ENCODE measurements around the gene PTPRCAP. TPM values are rescaled to one million over a fixed set of nuclear protein-coding genes. Genes with fewer than 3 reads are reported as not detected.
A peak's percentile ranks its signal among the peaks of the same experiment; 100 is the strongest.

PTPRCAP gene
- polyA plus RNA-seq, 3 donors from 2014 or later = 1,315 to 1,354 (median 1,351) TPM

DNA sequence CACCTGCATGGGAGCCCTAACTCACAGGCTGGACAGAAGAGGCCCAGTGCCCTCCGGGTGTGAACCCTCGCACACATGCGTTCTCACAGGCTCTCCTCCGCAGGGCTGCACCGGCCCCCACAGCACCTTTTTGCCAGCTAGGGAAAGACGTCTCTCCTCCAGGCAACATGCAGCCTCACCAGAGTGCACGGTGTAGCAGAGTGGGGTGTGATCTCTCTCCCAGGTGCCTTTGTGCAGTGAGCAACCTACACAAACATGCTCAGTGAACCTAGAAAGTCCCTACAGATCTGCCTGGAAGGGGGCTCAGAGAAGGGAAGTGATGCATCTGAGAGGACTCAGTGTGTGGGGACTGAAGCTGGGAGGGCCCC lies 25.7 kb downstream of the PTPRCAP start:
- peak overlapping the region in 3 of 6 donors; percentile 29 to 67 (median 46) for H3K27ac Mint-ChIP-seq
- peaks cover 87 to 88% of the 10 kb centered on the region in 2 donors for H3K4me1 Mint-ChIP-seq
- peaks cover 2 to 15% (median 3%) of the 10 kb centered on the region in 3 donors for H3K27me3 Mint-ChIP-seq (ENCODE audit: low read depth in 3 of 3)
- peak overlapping the region in 3 of 5 donors; percentile 10 to 55 (median 50) for H3K4me3 Mint-ChIP-seq
- H3K9me3 Mint-ChIP-seq = no peaks in the 10 kb centered on the region
- peaks cover 0 to 6% (median 5%) of the 10 kb centered on the region in 3 donors for H3K36me3 Mint-ChIP-seq
- no peak for DNase-seq

DNA sequence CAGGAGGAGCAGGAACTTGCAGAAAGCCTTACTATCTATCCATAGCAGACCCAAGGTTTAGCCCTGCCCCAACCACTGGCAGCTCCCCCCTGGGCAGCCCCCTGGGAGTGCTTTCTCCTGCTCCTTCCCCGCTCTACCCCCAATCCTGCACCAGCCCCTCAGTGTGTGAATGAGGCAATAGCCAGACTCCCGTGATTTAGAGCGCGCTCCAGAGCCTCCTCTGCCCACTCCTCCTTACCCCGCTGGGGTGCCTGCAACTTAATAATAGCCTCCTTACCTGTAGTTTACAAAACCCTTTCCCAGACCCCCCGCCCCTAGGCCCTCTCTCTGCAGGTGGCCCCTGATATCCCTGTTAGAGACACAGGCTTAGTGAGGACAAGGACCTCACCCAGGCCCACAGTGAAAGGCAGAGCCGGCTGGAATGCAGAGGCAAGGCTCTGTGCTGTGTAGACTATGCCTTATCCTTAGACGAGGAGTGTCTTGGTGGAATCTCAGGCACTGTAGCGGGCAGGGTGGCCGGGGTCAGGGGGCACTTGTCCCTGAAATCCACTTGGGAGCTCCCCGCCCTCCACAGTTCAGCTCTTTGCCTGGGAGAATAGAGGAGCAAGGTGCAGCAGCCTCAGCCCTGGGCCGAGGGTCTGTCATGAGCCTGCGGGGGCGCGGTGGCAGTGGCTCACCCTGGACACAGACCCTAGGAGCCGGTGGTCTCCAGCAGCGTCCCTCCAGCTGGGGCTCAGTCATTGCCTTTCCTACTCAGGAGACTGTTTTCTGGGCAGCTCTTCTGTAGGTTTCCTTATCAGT lies 26.3 kb downstream of the PTPRCAP start:
- Mint-ChIP-seq H3K4me1 (peaks cover 87 to 88% of the 10 kb centered on the region in 2 donors), H3K27me3 (ENCODE audit: low read depth in 3 of 3) (peaks cover 2 to 15% (median 3%) of the 10 kb centered on the region in 3 donors), H3K27ac (peak overlapping the region; percentile 77 to 97 (median 88)), H3K9me3 (no peaks in the 10 kb centered on the region), H3K36me3 (peaks cover 0 to 8% (median 5%) of the 10 kb centered on the region in 3 donors), H3K4me3 (peak overlapping the region in 4 of 5 donors; percentile 2 to 89 (median 29))
- no peak for DNase-seq

DNA sequence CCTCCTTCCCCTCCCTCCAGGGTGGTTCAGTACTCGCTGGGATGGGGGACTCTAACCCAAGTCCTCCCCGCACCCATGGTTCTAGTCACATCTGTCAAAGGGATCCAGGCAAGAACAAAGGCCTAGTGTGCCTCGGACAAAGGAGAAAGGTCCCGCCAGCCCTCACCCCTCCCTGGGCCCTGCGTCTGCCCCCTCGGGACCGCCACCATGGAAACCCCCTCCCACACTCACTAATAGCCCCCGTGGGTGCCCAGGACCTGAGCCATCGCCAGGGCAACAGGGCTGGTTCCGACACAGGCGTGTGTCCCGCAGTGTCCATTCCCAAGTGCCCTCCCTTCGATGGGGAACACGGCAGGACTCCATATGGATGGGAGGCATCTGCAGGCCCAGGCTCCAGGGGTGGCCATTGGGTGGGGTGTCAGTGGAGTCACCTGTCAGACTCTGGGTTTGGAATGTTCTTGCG lies 27.1 kb downstream of the PTPRCAP start:
- Mint-ChIP-seq H3K36me3 (peaks cover 0 to 11% (median 5%) of the 10 kb centered on the region in 3 donors), H3K9me3 (no peaks in the 10 kb centered on the region), H3K4me1 (peaks cover 88 to 90% of the 10 kb centered on the region in 2 donors), H3K4me3 (peak overlapping the region; percentile 86 to 95 (median 89)), H3K27ac (peak overlapping the region; percentile 79 to 98 (median 95)), H3K27me3 (ENCODE audit: low read depth in 3 of 3) (peaks cover 2 to 15% (median 3%) of the 10 kb centered on the region in 3 donors)
- no peak for DNase-seq

DNA sequence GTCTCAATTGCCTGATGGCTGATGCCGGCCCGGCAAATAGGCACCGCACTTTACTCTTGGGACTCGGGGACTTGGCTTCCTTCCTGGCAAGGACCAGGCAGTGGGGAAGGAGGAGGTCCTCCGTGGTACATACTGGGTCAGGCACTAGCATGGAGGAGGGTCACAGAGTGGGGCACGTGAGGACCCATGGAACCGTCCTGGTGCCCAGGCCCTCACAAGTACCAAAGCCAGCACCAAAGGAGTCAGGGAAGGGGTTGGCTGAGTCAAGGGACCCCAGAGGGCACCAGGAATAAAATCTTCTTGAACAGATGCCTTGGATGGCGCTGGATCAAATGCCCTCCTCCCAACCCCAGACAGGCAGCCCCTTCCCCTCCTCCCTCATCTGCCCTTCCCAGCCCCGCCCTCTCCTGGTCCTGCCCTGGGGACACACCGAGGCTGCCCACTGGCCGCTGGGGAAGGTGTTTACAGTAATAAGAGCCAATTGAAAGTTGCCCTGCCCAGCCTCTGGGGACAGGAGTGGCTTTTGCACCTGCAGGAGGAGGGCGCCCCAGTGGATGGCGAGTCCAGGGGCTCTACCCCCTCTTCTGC lies 27.6 kb downstream of the PTPRCAP start:
- DNase-seq = no peak
- peaks cover 85 to 92% of the 10 kb centered on the region in 2 donors for H3K4me1 Mint-ChIP-seq
- peaks cover 0 to 11% (median 5%) of the 10 kb centered on the region in 3 donors for H3K36me3 Mint-ChIP-seq
- H3K27me3 Mint-ChIP-seq (ENCODE audit: low read depth in 3 of 3) = peaks cover 2 to 13% (median 2%) of the 10 kb centered on the region in 3 donors
- peak overlapping the region; percentile 90 to 98 (median 95) for H3K27ac Mint-ChIP-seq
- H3K9me3 Mint-ChIP-seq = no peaks in the 10 kb centered on the region
- peak overlapping the region; percentile 86 to 95 (median 89) for H3K4me3 Mint-ChIP-seq

DNA sequence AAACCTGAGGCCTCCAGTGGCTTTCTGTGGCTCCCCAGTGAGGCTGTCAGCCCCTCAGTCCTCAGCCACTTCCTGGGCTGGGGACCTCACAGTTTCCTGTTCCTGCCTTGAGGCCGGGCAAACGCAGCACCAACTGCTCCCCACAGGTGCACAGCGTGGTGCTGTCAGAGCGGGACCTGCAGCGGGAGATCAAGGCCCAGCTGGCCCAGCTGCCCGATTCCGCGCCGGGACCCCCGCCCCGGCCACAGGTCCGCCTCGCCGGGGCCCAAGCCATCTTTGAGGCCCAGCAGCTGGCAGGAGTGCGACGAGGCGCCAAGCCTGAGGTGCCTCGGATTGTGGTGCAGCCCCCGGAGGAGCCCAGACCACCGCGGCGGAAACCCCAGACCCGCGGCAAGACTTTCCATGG lies 28.2 kb downstream of the PTPRCAP start:
- peak overlapping the region; percentile 90 to 98 (median 96) for H3K27ac Mint-ChIP-seq
- no peaks in the 10 kb centered on the region for H3K9me3 Mint-ChIP-seq
- H3K27me3 Mint-ChIP-seq (ENCODE audit: low read depth in 3 of 3) = peaks cover 2 to 16% (median 5%) of the 10 kb centered on the region in 3 donors
- H3K36me3 Mint-ChIP-seq = peaks cover 4 to 17% (median 5%) of the 10 kb centered on the region in 3 donors
- peaks cover 87 to 94% of the 10 kb centered on the region in 2 donors for H3K4me1 Mint-ChIP-seq
- peak overlapping the region; percentile 89 to 99 (median 96) for H3K4me3 Mint-ChIP-seq
- peak; percentile 84 to 86 (median 86) for DNase-seq

DNA sequence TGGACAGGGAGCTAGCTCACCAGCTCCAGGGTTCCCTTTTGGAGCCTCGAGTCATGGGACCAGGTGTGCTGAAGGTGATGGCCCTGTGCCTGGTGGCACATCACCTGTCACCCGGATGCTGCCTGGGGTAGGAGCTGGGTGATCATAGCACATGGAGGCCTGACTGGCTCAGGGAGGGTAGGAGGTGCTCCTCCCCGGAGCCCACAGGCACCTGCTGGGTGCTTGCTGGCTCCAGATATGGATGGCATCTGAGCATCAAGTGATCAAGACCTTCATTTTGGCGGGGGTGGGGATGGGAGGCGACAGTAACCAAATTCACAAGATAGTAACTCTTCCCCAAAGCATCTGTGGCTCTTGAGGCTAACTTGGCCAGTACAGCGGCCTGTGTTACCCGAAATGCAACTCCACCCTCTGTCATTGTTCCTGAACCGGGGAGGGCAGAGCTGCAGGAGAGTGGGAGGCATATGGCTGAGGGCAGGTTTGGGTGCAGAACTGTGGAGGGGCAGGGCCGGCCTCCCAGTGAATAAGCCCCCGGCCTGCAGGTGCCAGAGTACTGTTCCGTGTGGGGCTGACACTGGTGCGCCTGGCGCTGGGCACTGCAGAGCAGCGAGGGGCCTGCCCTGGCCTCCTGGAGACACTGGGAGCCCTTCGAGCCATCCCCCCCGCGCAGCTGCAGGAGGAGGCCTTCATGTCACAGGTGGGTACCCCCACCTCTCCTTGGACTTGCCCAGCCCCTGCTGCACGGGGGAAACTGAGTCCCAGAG lies 28.9 kb downstream of the PTPRCAP start:
- Mint-ChIP-seq H3K9me3 (no peaks in the 10 kb centered on the region), H3K4me3 (peak overlapping the region; percentile 85 to 99 (median 96)), H3K27me3 (ENCODE audit: low read depth in 3 of 3) (peaks cover 2 to 17% (median 6%) of the 10 kb centered on the region in 3 donors), H3K4me1 (peaks cover 83 to 91% of the 10 kb centered on the region in 2 donors), H3K36me3 (peaks cover 4 to 17% (median 5%) of the 10 kb centered on the region in 3 donors), H3K27ac (peak overlapping the region; percentile 90 to 98 (median 96))
- DNase-seq = peak in 1 of 3 donors; percentile 33

DNA sequence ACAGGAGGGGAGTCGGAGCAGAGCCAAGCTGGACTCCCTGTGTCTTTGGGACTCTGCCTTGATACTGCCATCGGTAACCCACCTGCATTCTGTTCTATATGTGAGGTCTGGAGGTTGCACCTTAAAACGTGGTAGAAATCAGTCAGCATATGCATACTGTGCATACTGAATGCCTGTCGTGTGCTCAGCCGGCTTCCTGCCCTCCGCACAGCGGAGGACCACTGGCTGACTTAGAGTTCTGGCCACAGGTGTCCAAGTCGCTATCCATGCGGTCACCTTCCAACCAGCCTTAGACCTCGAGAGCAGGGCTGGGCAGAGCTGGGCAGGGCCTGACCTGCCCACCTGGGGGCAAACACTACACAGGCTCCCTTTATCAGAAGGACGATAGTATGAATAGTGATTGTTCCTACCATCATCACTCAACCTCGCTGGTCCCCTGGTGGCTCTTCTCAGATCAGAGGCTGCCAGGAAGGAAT lies 29.8 kb downstream of the PTPRCAP start:
- H3K4me1 Mint-ChIP-seq = peaks cover 78 to 89% of the 10 kb centered on the region in 2 donors
- no peaks in the 10 kb centered on the region for H3K9me3 Mint-ChIP-seq
- peaks cover 4 to 17% (median 5%) of the 10 kb centered on the region in 3 donors for H3K36me3 Mint-ChIP-seq
- no peak for DNase-seq
- peaks cover 2 to 12% (median 9%) of the 10 kb centered on the region in 3 donors for H3K27me3 Mint-ChIP-seq (ENCODE audit: low read depth in 3 of 3)
- peak overlapping the region; percentile 85 to 99 (median 96) for H3K4me3 Mint-ChIP-seq
- H3K27ac Mint-ChIP-seq = peak overlapping the region; percentile 90 to 98 (median 96)

DNA sequence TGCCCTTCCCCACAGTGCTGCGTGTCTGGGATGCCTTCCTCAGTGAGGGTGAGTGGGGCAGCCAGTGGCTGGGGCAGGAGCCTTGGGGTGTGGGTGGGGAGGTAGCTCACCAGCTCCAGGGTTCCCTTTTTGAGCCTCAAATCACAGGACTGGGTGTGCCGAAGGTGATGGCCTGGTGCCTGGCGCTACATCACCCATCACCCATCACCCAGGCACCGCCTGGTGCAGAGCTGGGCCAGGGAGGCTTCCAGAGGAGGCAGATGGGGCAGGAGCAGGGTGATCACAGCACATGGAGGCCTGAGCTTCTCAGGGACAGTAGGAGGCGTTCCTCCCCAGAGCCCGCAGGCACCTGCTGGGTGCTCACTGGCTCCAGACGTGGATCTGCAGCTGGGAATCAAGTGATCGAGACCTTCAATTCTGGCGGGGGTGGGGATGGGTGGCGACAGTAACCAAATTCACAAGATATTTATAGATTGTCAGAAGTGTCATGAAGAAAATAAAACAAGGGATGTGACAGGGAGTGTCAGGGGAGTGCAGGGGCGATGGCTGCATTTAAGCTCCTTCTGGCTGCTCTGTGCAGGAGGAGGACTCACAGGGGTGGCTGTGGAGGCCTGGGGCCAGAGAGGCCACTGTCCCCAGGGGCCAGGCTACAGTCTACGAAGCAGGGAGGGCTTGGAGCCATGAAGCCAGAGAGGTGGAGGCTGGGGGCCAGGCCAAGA lies 30.4 kb downstream of the PTPRCAP start:
- Mint-ChIP-seq H3K9me3 (no peaks in the 10 kb centered on the region), H3K4me3 (peak overlapping the region; percentile 85 to 99 (median 96)), H3K4me1 (peaks cover 72 to 87% of the 10 kb centered on the region in 2 donors), H3K27me3 (ENCODE audit: low read depth in 3 of 3) (peaks cover 2 to 12% (median 9%) of the 10 kb centered on the region in 3 donors), H3K36me3 (peaks cover 4 to 17% (median 5%) of the 10 kb centered on the region in 3 donors), H3K27ac (peak overlapping the region; percentile 90 to 98 (median 96))
- no peak for DNase-seq

DNA sequence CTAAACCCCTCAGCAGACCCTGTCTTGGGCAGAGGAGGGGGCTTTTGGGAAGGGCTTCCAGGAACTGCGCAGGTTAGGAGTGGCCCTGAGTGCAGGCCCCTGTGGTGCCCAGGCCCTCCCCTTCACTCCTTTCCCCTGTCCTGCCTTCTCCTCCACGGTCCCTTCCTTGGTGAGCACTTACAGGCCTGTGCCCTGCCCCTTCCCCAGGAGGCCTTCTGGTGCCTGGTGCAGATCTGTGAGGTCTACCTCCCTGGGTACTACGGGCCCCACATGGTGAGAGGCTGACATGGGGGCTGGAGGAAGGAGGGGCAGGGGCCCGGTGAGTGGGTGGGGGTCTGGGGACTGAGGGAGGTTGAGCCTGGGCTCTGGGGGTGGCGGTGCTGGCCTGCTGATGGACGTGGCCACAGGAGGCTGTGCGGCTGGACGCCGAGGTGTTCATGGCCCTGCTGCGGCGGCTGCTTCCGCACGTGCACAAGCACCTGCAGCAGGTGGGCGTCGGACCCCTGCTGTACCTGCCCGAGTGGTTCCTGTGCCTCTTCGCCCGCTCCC lies 31.0 kb downstream of the PTPRCAP start:
- Mint-ChIP-seq H3K27ac (peak overlapping the region; percentile 92 to 98 (median 96)), H3K27me3 (ENCODE audit: low read depth in 3 of 3) (peaks cover 2 to 14% (median 9%) of the 10 kb centered on the region in 3 donors), H3K4me3 (peak overlapping the region; percentile 95 to 99 (median 98)), H3K4me1 (peaks cover 65 to 83% of the 10 kb centered on the region in 2 donors), H3K9me3 (no peaks in the 10 kb centered on the region), H3K36me3 (peaks cover 4 to 17% (median 5%) of the 10 kb centered on the region in 3 donors)
- no peak for DNase-seq

DNA sequence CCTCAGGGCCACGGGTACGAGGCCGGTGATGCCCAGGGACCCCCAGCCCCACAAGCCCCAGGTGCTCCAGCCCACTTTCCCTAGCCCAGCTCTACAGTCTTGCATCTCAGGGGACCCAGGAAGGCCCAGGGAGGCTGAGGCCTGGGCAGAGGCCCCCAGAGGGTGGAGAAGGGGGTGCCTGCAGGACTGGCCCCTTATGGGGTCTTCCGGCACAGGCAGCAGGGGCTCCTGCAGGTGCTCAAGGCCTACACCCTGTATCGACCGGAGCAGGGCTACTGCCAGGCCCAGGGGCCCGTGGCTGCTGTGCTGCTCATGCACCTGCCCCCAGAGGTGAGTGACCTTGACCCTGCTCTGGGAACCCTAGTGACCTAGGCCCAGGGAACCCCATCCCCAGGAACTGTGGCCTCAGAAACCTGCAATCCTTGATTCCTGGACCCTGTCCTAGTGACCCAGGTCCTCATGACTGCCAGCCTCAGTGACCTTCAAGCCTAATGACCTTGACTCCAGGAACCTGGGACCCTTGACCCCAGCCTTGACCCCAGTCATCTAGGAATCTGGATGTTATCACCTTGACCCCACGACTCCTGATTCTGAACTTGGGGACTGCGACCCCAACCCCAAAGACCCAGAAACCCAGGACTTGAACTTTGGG lies 31.7 kb downstream of the PTPRCAP start:
- H3K36me3 Mint-ChIP-seq = peaks cover 4 to 17% (median 5%) of the 10 kb centered on the region in 3 donors
- peak overlapping the region; percentile 91 to 98 (median 96) for H3K27ac Mint-ChIP-seq
- H3K27me3 Mint-ChIP-seq (ENCODE audit: low read depth in 3 of 3) = peaks cover 3 to 14% (median 9%) of the 10 kb centered on the region in 3 donors
- no peaks in the 10 kb centered on the region for H3K9me3 Mint-ChIP-seq
- H3K4me3 Mint-ChIP-seq = peak overlapping the region; percentile 95 to 99 (median 98)
- H3K4me1 Mint-ChIP-seq = peaks cover 62 to 79% of the 10 kb centered on the region in 2 donors
- no peak for DNase-seq

DNA sequence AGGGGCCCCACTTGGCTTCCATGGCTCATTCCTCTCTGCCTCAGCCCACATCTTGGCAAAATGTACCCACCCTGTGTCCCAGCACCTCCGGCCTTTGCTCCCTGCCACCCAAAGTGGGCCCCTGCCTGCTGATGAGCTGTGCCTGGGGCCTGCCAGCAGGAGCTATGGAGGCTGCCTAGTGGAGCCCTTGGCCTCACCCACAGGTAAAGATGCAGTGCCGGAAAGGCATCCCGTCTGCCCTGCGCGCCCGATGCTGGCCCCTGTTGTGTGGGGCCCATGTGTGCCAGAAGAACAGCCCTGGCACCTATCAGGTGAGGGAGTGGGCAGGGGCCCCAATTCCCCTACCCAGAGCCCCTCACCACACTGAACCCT lies 32.3 kb downstream of the PTPRCAP start:
- H3K27ac Mint-ChIP-seq = peak overlapping the region; percentile 91 to 98 (median 96)
- H3K27me3 Mint-ChIP-seq (ENCODE audit: low read depth in 3 of 3) = peaks cover 3 to 14% (median 10%) of the 10 kb centered on the region in 3 donors
- no peaks in the 10 kb centered on the region for H3K9me3 Mint-ChIP-seq
- peaks cover 62 to 79% of the 10 kb centered on the region in 2 donors for H3K4me1 Mint-ChIP-seq
- peaks cover 4 to 22% (median 5%) of the 10 kb centered on the region in 3 donors for H3K36me3 Mint-ChIP-seq
- DNase-seq = no peak
- peak overlapping the region; percentile 95 to 99 (median 98) for H3K4me3 Mint-ChIP-seq
